MM.1S (cell line): Measurements from ENCODE around the gene SLC7A9.

Experiments used
- CTCF ChIP-seq: fragments of 300-600 bp; sonication (generic); IDR thresholded peaks from 2 replicates; pipeline ENCODE4 v1.5.1; 2016; ENCODE audit warnings: antibody characterized with exemption, low read length, mixed read lengths
- EZH2 ChIP-seq: fragments of 300-600 bp; sonication (generic); optimal IDR thresholded peaks from 2 replicates; pipeline ENCODE3; 2017; ENCODE audit warnings: low read depth, mild to moderate bottlenecking, antibody characterized with exemption, low read length, mixed read lengths
- EZH2phosphoT487 ChIP-seq: fragments of 300-600 bp; sonication (generic); IDR thresholded peaks from 2 replicates; pipeline ENCODE4 v1.6.1; 2018; ENCODE audit warnings: antibody characterized with exemption, low read length

- TF ChIP-seq EZH2 (no peak), CTCF (no peak), EZH2phosphoT487 (no peak)
Observed at GRCh38 chr19:32877977-32878745, 8.6 kb upstream of the SLC7A9 start.
